ENCODE measurements around the gene DSG4. TPM values are rescaled to one million over a fixed set of nuclear protein-coding genes. Genes with fewer than 3 reads are reported as not detected.

The DSG4 gene
- total RNA-seq, 1 experiment from 2014 or later, result not detected

DNA sequence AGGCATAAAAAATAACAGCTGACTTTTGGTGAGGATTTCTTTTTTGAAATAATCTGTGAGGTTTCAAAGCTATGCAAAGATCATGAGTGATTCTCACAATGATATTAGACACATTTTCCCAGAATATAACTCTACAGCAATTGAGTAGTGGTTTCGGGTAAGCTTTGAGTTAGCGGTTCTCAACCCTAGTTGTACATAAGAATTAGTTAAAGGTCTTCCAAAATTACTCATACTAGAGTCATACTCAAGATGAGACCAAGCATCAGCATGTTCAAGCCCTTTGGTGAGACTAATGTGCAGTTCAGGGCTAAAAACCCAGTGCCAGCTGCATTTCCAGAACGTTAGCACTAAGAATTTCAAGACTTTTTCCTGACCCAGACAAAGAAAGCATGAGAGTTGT, 31.1 kb downstream of the DSG4 start:
- no peak for DNase-seq (ENCODE audit: low read depth)

- no peak for DNase-seq (ENCODE audit: low read depth)
Measured at GRCh38 chr18:31409276-31409675, 32.7 kb downstream of the DSG4 start.

DNA sequence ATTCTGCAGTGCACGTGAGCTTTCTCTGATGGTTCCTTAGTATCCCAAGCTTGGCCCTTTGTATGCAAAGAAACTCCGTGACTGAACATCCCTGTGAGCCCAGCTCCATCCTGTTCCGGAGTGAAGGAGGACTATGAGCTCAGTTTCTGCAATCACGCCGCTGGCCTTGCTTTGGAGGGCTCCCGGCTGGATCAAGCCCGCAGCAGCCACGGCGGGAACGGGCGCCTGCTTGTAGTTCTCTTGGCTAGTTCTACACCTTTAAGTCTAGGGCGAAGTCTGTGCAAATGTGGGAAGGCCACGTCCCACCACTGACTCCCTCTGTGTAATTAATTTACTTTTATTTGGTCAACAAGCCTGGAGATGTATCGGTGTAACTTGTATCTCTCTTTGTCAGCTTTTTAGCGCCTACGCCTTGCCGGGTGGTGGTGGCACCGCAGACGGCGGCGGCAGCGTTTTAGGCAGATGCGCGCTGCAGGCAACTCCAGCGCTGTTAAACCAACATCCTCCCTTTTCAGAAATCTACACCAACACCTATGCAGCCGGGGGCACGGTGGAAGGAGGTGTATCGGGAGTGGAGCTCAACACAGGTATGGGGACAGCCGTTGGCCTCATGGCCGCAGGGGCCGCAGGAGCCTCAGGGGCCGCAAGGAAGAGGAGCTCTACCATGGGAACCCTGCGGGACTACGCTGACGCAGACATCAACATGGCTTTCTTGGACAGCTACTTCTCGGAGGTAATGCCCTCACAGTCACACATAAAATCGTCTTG, 34.3 kb downstream of the DSG4 start:
- no peak for DNase-seq (ENCODE audit: low read depth)

GRCh38 chr18:31413137-31413536, 36.6 kb downstream of the DSG4 start:
- DNase-seq (ENCODE audit: low read depth), result no peak

DNA sequence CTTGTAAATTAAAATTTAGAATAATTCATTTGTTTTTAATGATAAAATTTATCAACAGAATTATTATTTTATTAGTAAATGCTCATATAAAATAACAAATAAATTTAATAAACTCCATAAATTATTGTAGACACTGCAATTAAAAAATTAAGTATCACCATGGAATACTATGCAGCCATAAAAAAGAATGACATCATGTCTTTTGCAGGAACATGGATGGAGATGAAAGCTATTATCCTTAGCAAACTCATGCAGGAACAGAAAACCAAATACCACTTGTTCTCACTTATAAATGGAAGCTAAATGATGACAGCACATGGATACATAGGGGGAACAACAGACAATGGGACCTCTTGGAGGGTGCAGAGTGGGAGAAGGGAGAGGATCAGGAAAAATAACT, 41.3 kb downstream of the DSG4 start:
- no peak for DNase-seq (ENCODE audit: low read depth)

GRCh38 chr18:31419457-31419932, 42.9 kb downstream of the DSG4 start:
- DNase-seq (ENCODE audit: low read depth), result no peak

DNA sequence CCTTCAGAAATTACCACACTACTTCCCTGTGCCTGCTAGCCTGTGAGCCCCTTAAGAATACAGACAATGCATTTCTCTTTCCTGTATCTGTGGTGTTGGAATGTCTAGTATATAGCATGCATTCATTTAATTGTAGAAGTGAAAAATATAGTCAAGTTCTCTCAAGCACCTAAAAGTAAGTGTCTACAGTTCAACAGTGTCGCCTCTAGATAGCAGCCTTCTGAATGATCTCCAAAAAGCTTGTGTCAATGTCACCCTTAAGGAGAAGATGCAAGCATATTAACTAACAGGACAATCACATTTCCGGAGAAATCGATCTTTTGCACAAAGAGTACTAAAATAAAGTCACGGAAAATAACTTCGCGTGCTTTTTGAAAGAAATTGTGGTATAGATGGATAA, 43.5 kb downstream of the DSG4 start:
- no peak for DNase-seq (ENCODE audit: low read depth)

- DNase-seq (ENCODE audit: low read depth), result no peak
Measured at GRCh38 chr18:31420524-31420923, 43.9 kb downstream of the DSG4 start.

- no peak for DNase-seq (ENCODE audit: low read depth)
Measured at GRCh38 chr18:31424383-31424988, 47.9 kb downstream of the DSG4 start.

- DNase-seq (ENCODE audit: low read depth), result no peak
Measured at GRCh38 chr18:31426021-31426420, 49.4 kb downstream of the DSG4 start.

DNA sequence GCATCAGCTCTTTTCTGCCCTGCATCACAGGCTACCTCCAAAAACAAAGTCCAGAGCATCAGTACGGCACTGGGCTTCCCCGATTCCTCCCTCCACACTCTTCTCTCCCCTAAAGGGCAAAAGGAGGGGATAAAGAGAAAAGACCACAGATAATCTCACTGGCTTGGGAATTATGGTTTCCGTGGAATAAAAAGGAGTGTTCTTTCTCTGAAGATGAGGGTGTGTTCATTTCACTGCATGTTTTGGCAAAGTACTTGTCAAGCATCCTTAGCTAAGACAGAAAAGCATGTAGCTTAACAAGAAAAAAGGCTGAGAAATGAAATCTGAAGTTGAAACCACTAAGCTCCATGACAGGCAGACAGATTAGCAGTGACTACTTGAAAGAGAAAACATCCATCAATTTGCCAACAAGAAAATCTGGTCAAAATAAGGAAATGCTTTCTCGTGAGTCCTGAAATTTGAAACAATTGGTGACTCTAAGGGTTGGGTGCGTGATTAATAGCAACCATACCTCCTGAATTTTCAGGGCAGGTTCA, 50.4 kb downstream of the DSG4 start:
- no peak for DNase-seq (ENCODE audit: low read depth)

DNA sequence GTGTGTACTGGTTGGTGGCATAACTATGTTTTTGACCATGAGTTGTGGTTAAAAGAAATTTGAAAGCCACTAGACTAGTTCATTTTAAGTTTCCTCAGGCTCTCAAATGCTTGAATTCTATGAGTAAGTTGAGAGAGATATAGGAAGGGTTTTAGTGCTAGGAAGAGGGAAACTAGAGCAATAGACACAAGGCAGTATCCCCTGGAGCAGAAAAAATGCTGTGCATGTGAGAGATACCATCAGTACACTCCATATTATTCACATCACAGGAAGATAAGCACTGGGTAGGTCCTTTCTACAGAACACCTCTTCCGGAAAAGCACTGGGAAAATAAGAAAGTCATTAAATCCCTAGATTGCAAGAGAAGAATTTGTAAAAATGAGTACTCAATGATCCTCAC, 51.6 kb downstream of the DSG4 start:
- DNase-seq (ENCODE audit: low read depth), result no peak

GRCh38 chr18:31429623-31430022, 53.0 kb downstream of the DSG4 start:
- DNase-seq (ENCODE audit: low read depth), result no peak

DNA sequence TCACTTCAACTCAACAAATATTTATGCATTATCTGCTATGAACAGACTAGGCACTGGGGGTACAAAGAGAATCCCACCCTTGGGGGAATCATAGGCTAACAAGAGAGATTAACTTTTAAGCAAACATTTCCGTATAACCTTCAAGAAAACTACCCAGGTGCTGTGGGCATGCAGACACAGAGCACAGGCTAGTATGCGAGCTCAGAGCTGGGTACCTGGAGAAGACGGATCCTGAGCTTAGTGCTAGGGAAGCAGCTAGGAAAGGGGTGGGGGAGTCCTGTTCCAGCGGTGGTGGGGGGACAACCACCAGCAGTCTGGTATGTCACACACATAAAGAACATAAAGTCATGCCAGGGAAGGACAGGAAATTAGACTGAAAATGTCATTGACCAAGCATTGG, 53.5 kb downstream of the DSG4 start:
- DNase-seq (ENCODE audit: low read depth), result no peak

DNA sequence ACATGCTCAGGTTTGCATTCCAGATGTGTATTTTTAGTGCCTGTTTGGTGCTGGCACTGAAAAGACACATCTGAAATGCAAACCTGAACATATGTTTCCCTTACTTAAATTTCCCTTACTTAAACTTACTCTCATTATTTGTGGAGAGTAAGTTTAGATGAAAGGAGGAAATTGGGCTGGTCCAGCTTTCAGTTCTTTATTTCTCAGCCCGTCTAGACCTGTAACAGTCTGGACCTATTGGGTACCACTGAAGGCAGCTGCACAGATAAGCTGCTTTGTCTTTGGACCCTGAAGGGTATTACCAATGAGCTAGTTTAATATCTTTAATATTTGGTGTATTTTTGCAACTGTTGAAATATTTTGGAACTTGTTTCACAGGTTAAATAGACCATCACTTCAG, 54.0 kb downstream of the DSG4 start:
- no peak for DNase-seq (ENCODE audit: low read depth)

- no peak for DNase-seq (ENCODE audit: low read depth)
Measured at GRCh38 chr18:31432316-31432715, 55.7 kb downstream of the DSG4 start.

DNA sequence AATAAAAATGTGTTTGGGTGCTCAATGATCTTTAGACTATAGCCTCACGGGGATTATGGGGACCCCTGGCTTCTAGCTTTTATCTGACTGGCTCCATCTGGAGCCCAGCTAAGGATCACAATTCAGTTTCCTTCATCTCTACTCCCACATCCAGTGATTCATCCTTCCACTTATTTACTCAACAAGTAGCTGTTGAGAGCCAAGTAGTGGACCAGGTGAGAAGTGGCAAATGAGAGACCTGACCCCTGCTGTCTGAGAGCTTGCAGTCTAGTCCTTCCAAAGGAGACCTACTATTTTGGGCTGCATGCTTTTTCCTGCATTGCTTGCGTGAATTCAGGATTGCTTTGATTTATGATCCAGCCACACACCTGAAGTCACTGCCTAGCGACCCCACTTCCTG, 60.2 kb downstream of the DSG4 start:
- no peak for DNase-seq (ENCODE audit: low read depth)

DNA sequence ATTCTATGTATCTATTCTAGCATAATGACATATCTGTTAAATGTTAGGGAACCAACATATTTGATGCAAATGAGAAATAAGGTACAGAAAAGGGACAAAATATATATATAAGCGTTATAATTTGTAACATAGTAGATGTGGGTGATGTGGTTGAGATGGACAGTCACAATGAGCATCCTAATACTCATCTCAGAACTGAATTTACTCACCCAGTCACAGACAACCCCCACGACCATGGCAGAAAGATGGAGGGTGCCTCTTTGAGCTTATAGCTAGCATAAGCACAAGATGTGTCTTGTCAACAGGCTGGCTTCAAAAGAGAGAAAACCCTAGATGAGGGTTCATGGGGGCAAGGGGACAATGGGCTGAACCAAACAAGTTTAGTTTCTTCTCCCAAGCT, 61.8 kb downstream of the DSG4 start:
- no peak for DNase-seq (ENCODE audit: low read depth)

DNA sequence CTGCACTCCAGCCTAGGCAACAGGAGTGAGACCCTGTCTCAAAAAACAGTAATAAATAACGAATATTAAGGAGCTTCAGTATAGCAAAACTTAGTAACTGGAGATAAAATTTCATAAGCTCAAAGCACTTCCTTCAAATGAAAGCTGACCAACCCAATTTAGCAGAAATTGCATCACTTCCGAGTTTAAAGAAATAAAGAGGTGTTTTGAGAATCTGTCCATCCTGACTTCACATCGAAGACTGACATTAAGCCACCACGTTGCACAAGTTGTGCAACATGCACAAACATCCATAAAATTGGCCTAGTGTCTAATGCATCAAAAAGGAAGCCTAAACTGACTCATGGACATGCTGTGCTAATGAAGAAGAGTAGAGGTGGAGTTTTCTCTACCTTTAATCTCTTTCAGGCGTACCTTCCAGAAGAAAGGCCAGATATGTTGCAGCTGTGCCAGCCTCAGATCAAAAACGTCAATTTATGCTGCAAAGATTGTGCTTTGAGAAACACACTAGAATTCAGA, 63.3 kb downstream of the DSG4 start:
- DNase-seq (ENCODE audit: low read depth), result no peak

DNA sequence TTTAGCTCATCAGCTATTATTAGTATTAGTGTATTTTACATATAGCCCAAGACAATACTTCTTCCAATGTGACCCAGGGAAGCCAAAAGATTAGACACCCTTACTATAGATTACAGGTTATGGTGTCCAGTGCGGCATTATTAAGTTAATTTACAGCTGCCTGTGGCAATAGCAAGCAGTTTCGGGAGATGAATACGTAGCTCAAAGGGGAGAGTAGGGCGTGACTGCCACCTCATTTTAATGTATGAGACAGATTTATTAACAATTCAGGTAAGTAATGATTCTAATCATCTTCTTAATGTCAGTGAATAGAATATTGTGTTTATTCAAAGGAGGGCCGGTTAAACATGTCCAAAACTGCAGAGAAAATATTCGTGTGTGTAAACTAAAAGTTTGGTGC, 64.2 kb downstream of the DSG4 start:
- DNase-seq (ENCODE audit: low read depth), result no peak

- no peak for DNase-seq (ENCODE audit: low read depth)
Measured at GRCh38 chr18:31441493-31441892, 64.9 kb downstream of the DSG4 start.

DNA sequence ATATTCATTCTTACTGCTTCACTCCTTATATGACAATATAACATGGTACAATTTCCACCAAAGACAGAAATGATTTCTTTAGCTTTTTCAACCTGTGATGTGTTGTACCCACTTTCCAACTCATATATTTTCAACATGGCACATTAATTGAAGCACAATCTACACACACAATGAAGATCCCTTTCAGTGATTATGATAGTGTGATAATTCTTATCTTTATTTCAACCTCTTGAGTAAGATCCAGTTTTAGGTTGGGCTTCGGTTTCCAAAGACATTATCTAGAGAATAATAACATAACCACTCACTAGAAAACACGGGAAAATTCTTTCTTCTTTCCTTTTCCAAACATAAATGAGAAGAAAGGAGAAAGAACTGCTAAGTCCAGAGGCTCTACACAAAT, 67.6 kb downstream of the DSG4 start:
- DNase-seq (ENCODE audit: low read depth), result no peak

- DNase-seq (ENCODE audit: low read depth), result no peak
Measured at GRCh38 chr18:31445908-31446307, 69.3 kb downstream of the DSG4 start.
